Nephron (organoid): ENCODE measurements around the gene MIA3.
A peak's percentile ranks its signal among the peaks of the same experiment; 100 is the strongest.

Experiments
- H3K27ac Mint-ChIP-seq, 3 experiments: 2 replicates each; pipeline ENCODE4 v1.8.0; 2020; ENCODE audit warnings: mixed read lengths in 3 of 3, mild to moderate bottlenecking in 2 of 3, moderate library complexity in 1 of 3
- H3K27me3 Mint-ChIP-seq: 2 replicates; pipeline ENCODE4 v1.8.0; 2021; ENCODE audit warnings: low read depth, mild to moderate bottlenecking, moderate library complexity, mixed read lengths
- H3K36me3 Mint-ChIP-seq: 2 replicates; pipeline ENCODE4 v1.8.0; 2020; ENCODE audit warnings: low read depth, mixed read lengths
- H3K4me1 Mint-ChIP-seq: 2 replicates; pipeline ENCODE4 v1.8.0; 2020; ENCODE audit warnings: mixed read lengths
- H3K4me3 Mint-ChIP-seq, 3 experiments: 2 replicates each; pipeline ENCODE4 v1.8.0; 2020; ENCODE audit warnings: mild to moderate bottlenecking in 3 of 3, mixed read lengths in 3 of 3, moderate library complexity in 2 of 3
- H3K9me3 Mint-ChIP-seq: 2 replicates; pipeline ENCODE4 v1.8.0; 2020; ENCODE audit warnings: mixed read lengths
- CTCF ChIP-seq, 3 experiments: fragments of 200-600 bp; sonication (generic); IDR thresholded peaks; one replicate each; pipeline ENCODE4 v1.5.0; 2021; ENCODE audit warnings: antibody characterized with exemption in 3 of 3; ENCODE audit not compliant: unreplicated experiment in 3 of 3

Gene MIA3

GRCh38 chr1:222644636-222644980, 26.7 kb downstream of the MIA3 start:
- H3K36me3 Mint-ChIP-seq, result peaks cover 19% of the 10 kb centered on the region
- peak overlapping the region; percentile 88 to 92 (median 91) for H3K4me3 Mint-ChIP-seq
- H3K27ac Mint-ChIP-seq, result peak overlapping the region; percentile 85 to 96 (median 96)
- no peaks in the 10 kb centered on the region for H3K27me3 Mint-ChIP-seq
- no peaks in the 10 kb centered on the region for H3K9me3 Mint-ChIP-seq
- H3K4me1 Mint-ChIP-seq, result peaks cover 24% of the 10 kb centered on the region
- TF ChIP-seq CTCF (IDR thresholded peaks at IDR 0.05; ENCODE audit: unreplicated experiment in 3 of 3), result no peak

GRCh38 chr1:222652676-222653075, 34.8 kb downstream of the MIA3 start:
- Mint-ChIP-seq H3K4me1 (no peaks in the 10 kb centered on the region), H3K4me3 (no peak overlapping the region), H3K27ac (no peak overlapping the region), H3K9me3 (no peaks in the 10 kb centered on the region), H3K27me3 (no peaks in the 10 kb centered on the region), H3K36me3 (peaks cover 69% of the 10 kb centered on the region)
- TF ChIP-seq CTCF (IDR thresholded peaks at IDR 0.05; ENCODE audit: unreplicated experiment in 3 of 3), result no peak

- Mint-ChIP-seq H3K36me3 (peaks cover 74% of the 10 kb centered on the region), H3K27ac (no peak overlapping the region), H3K27me3 (no peaks in the 10 kb centered on the region), H3K4me1 (no peaks in the 10 kb centered on the region), H3K4me3 (no peak overlapping the region), H3K9me3 (no peaks in the 10 kb centered on the region)
- no peak for TF ChIP-seq CTCF (IDR thresholded peaks at IDR 0.05; ENCODE audit: unreplicated experiment in 3 of 3)
These were observed 35.4 kb downstream of the MIA3 start for GRCh38 chr1:222653178-222653827.

GRCh38 chr1:222654849-222655248, 37.0 kb downstream of the MIA3 start:
- no peaks in the 10 kb centered on the region for H3K27me3 Mint-ChIP-seq
- no peaks in the 10 kb centered on the region for H3K9me3 Mint-ChIP-seq
- H3K27ac Mint-ChIP-seq, result no peak overlapping the region
- no peak for TF ChIP-seq CTCF (IDR thresholded peaks at IDR 0.05; ENCODE audit: unreplicated experiment in 3 of 3)
- no peak overlapping the region for H3K4me3 Mint-ChIP-seq
- peaks cover 81% of the 10 kb centered on the region for H3K36me3 Mint-ChIP-seq
- H3K4me1 Mint-ChIP-seq, result no peaks in the 10 kb centered on the region

GRCh38 chr1:222656391-222657155, 38.7 kb downstream of the MIA3 start:
- H3K4me1 Mint-ChIP-seq, result no peaks in the 10 kb centered on the region
- H3K9me3 Mint-ChIP-seq, result no peaks in the 10 kb centered on the region
- H3K36me3 Mint-ChIP-seq, result peaks cover 86% of the 10 kb centered on the region
- no peaks in the 10 kb centered on the region for H3K27me3 Mint-ChIP-seq
- H3K27ac Mint-ChIP-seq, result no peak overlapping the region
- no peak for TF ChIP-seq CTCF (IDR thresholded peaks at IDR 0.05; ENCODE audit: unreplicated experiment in 3 of 3)
- H3K4me3 Mint-ChIP-seq, result no peak overlapping the region

- TF ChIP-seq CTCF (IDR thresholded peaks at IDR 0.05; ENCODE audit: unreplicated experiment in 3 of 3), result no peak
- Mint-ChIP-seq H3K4me1 (no peaks in the 10 kb centered on the region), H3K36me3 (peaks cover 86% of the 10 kb centered on the region), H3K27me3 (no peaks in the 10 kb centered on the region), H3K27ac (no peak overlapping the region), H3K4me3 (no peak overlapping the region), H3K9me3 (no peaks in the 10 kb centered on the region)
These were observed 40.0 kb downstream of the MIA3 start for GRCh38 chr1:222657899-222658298.
